Measurements from ENCODE around the gene C12orf50. TPM values are rescaled to one million over a fixed set of nuclear protein-coding genes. Genes with fewer than 3 reads are reported as not detected.
A peak's percentile ranks its signal among the peaks of the same experiment; 100 is the strongest.

C12orf50 gene
- polyA plus RNA-seq, 2 of the 4 experiments (the other 2 are of a cell fraction), result 0.03 TPM; not detected in 1

- H3K4me3 ChIP-seq, result peak overlapping the region; percentile 77
- 2% methylated on average over 25 of the region's 54 CpGs for WGBS (ENCODE audit: missing lambda C conversion rate)
- TF ChIP-seq ZC3H11A (IDR thresholded peaks at IDR 0.05) (no peak), CBX2 (IDR thresholded peaks at IDR 0.05; ENCODE audit: borderline replicate concordance, low read depth) (no peak), ZNF302 (CRISPR knock-in tag; IDR thresholded peaks at IDR 0.05) (no peak), EP300 (IDR thresholded peaks at IDR 0.05) (no peak), FOSL2 (IDR thresholded peaks at IDR 0.05) (no peak), FOSL2 (CRISPR knock-in tag; IDR thresholded peaks at IDR 0.05) (no peak), RAD21 (conservative IDR thresholded peaks at IDR 0.05 in 1 of 2, IDR thresholded peaks at IDR 0.05 in 1 of 2) (no peak), RFX5 (IDR thresholded peaks at IDR 0.05) (no peak), PBX3 (IDR thresholded peaks at IDR 0.05) (peak; percentile 24; the same call in 1 of the 2 replicates), JUN (IDR thresholded peaks at IDR 0.05) (peak in 1 of 2 experiments; percentile 84; a peak in 3 of 5 replicates), MAZ (IDR thresholded peaks at IDR 0.05; ENCODE audit: borderline replicate concordance, low read depth, low read length) (0 out of 2 replicates have a peak, but pooled peaks have one; percentile 47), MYC (IDR thresholded peaks at IDR 0.05; ENCODE audit: borderline replicate concordance, low read length) (peak; percentile 85; the same call in 1 of the 2 replicates), HOXB13 (CRISPR knock-in tag; IDR thresholded peaks at IDR 0.05; ENCODE audit: low read depth) (no peak), HDAC2 (IDR thresholded peaks at IDR 0.05) (no peak), ESRRA (IDR thresholded peaks at IDR 0.05; ENCODE audit: borderline replicate concordance, low read length) (no peak), SMC3 (IDR thresholded peaks at IDR 0.05) (no peak), ZFP36 (IDR thresholded peaks at IDR 0.05; ENCODE audit: borderline replicate concordance, partially characterized antibody) (no peak), GATA3 (IDR thresholded peaks at IDR 0.05; ENCODE audit: borderline replicate concordance) (0 out of 2 replicates have a peak, but pooled peaks have one; percentile 16), POLR2AphosphoS2 (conservative IDR thresholded peaks at IDR 0.05; ENCODE audit: low read length) (no peak), PHF8 (IDR thresholded peaks at IDR 0.05; ENCODE audit: borderline replicate concordance, low read depth) (peak; percentile 70; the same call in 1 of the 2 replicates), HOXA7 (CRISPR knock-in tag; IDR thresholded peaks at IDR 0.05) (no peak), NPAS2 (CRISPR knock-in tag; IDR thresholded peaks at IDR 0.05; ENCODE audit: borderline replicate concordance) (no peak), CBX8 (IDR thresholded peaks at IDR 0.05) (no peak), CHD4 (IDR thresholded peaks at IDR 0.05; ENCODE audit: borderline replicate concordance) (no peak), USF2 (IDR thresholded peaks at IDR 0.05) (peak; percentile 47), POLR2A (IDR thresholded peaks at IDR 0.05; ENCODE audit: low read length) (peak; percentile 98)
- TF ChIP-seq, protein P1, sequence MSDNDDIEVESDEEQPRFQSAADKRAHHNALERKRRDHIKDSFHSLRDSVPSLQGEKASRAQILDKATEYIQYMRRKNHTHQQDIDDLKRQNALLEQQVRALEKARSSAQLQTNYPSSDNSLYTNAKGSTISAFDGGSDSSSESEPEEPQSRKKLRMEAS (IDR thresholded peaks at IDR 0.05), result peak; percentile 93
- TF ChIP-seq, protein P2, sequence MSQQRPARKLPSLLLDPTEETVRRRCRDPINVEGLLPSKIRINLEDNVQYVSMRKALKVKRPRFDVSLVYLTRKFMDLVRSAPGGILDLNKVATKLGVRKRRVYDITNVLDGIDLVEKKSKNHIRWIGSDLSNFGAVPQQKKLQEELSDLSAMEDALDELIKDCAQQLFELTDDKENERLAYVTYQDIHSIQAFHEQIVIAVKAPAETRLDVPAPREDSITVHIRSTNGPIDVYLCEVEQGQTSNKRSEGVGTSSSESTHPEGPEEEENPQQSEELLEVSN (IDR thresholded peaks at IDR 0.05; ENCODE audit: borderline replicate concordance, low read depth), result peak; percentile 79; the same call in 1 of the 2 replicates
- TF ChIP-seq, protein P3, sequence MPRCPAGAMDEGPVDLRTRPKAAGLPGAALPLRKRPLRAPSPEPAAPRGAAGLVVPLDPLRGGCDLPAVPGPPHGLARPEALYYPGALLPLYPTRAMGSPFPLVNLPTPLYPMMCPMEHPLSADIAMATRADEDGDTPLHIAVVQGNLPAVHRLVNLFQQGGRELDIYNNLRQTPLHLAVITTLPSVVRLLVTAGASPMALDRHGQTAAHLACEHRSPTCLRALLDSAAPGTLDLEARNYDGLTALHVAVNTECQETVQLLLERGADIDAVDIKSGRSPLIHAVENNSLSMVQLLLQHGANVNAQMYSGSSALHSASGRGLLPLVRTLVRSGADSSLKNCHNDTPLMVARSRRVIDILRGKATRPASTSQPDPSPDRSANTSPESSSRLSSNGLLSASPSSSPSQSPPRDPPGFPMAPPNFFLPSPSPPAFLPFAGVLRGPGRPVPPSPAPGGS (IDR thresholded peaks at IDR 0.05), result peak; percentile 88; the same call in 2 of the 3 replicates
- peak overlapping the region; percentile 93 for H3K4me2 ChIP-seq
- FAIRE-seq (peak; percentile 65), DNase-seq (ENCODE audit: low read depth in 1 of 2, low spot score in 1 of 2) (peak; percentile 88 to 90), ATAC-seq (peak; percentile 100)
- peak overlapping the region; percentile 80 to 93 for H3K27ac ChIP-seq
- H3K4me1 ChIP-seq, result peaks cover 25% of the 10 kb centered on the region
- ChIA-PET POLR2A (interaction anchor here (1.1 kb wide), 1 partner anchor 232 kb away, joined by 3 read pairs; no protein-coding TSS in a partner anchor), CTCF (no interaction called here)
- H3K9me3 ChIP-seq, result no peaks in the 10 kb centered on the region
Observed at GRCh38 chr12:88035271-88035906, 6.2 kb upstream of the C12orf50 start.

Data from A549 (cell line).